Measurements from ENCODE around the gene RHOJ.

GRCh38 chr14:63322897-63323573 lies 118.8 kb downstream of the RHOJ start:
- TF ChIP-seq POLR2AphosphoS5 (IDR thresholded peaks at IDR 0.05) (no peak), CTCF (IDR thresholded peaks at IDR 0.05; ENCODE audit: poor library complexity, severe bottlenecking) (no peak)
